ENCODE results near the gene BABAM2. TPM values are rescaled to one million over a fixed set of nuclear protein-coding genes. Genes with fewer than 3 reads are reported as not detected.
"Not testable (repeated sequence)": the region's sequence is repeated elsewhere in the genome, so short reads cannot be mapped to it uniquely, and the experiment has no call there.

Gene BABAM2
- polyA plus RNA-seq, 4 donors = 55.4 to 60.7 (median 57.1) TPM

DNA sequence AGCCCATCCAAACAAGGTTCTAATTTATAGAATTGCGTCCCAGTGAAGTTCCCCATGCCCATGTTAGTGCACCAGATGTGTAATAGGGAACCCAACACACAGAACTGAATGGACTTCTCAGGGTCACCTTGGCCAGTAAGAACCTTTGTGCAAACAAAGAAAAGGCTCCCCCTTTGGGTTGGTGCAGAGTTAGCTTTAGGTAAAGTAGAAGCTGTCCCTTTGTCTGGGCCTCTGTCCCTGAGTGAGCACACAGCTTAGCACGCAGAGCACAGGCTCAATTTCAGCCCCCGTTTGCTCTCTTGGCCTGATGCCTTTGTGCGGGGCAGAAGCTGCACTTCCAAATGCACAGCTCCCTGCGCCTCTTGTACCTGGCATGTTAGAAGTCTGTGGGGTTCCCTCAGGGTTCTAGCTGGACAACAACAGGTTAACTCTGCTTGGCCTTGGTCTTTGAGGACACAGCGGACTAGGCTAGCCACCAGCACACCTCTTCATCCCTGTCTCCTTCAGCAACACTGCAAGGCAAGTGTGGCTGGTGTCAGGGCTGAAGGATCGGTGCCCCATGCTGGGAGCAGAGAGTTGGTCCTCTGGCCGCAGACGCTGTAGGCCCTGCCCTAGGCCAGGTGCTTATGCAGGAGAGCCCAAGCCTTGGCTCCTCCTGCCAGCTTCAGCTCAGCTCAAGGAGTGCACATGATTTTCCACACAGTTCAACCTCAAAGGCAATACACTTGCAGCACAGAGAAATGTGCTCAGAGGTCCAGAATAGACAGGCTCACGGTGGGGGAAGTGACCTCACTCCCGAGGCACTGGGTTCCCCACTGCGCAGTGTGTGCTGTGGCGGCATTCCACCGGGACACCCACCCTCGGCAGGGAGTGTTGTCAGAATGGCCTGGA lies 428.8 kb downstream of the BABAM2 start:
- no peak for DNase-seq (ENCODE audit: low read depth in 4 of 4, low spot score in 3 of 4)

DNA sequence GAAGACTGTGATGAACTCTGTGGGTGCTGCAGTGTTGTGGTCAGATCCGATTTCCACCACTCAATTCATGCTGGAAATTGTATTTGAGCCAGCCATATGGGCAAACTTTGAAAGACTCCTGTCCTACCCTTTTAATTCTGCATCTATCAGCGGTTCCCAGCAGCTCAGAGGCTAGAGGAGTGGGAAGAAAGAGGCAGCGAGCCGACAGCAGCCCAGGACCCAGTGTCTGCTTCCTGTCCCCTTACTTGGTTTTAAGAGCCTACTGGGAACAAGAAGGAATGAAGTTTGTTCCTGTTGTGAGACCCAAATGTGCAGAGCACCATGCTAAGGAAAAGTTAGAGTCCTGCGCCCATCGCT lies 429.5 kb downstream of the BABAM2 start:
- DNase-seq (ENCODE audit: low read depth in 4 of 4, low spot score in 3 of 4) = no peak

DNA sequence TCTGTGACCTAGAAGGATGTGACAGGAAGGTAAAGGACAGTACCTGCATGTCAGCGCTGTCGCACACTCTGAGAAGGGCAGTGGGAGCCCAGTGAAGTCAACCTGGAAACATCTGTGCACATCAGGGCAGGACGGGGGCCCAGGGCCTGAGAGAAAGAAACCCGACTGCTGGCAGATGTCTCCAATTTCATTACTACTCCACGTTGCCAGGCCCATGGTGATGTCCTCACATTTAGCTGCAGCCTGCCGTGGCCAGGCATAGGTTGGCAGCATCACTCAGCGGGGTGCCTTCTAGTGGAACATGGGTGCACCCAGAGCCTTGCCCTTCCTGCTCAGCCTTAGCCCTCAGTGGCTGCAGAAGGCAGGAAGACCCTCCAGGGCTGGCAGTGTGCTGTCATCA lies 429.8 kb downstream of the BABAM2 start:
- DNase-seq (ENCODE audit: low read depth in 4 of 4, low spot score in 3 of 4) = no peak

DNA sequence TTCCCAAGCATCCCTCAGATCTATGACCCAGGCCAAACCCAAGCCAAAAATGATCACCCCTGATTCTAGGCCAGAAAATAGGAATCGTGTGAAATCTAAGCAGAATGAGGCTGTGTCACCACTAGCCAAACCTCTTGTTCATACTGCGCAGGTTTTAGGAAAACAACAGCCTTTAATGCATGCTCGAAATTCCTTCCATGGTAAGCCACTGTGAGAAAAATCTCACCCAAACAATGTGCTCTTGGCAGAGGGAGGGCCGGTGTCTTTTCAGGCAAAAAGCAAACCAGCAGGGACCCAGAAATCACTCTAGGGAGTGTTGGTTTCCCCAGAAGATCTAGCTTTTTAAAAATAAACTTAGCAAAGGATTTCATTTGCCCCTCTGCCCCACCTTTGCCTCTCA lies 430.9 kb downstream of the BABAM2 start:
- no peak for DNase-seq (ENCODE audit: low read depth in 4 of 4, low spot score in 3 of 4)

DNA sequence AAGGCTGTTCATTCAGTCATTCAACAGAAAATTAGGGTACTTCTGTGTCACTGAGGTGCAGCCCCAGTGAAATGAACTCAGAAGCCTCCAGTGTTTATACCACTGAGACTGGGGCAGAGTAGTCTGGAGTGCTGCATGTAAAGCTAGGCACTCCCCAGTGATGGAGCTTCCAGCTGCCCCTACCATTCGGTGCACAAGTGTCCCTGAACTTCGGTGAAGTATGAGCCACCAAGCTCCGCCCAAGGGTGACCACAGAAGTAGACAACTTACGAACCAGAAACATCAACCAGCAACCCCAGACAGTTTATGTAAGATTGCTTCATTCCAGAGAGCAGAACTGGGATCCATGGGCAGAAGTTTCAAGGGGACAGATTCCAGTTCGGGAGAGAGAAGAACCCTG lies 431.5 kb downstream of the BABAM2 start:
- no peak for DNase-seq (ENCODE audit: low read depth in 4 of 4, low spot score in 3 of 4)

DNA sequence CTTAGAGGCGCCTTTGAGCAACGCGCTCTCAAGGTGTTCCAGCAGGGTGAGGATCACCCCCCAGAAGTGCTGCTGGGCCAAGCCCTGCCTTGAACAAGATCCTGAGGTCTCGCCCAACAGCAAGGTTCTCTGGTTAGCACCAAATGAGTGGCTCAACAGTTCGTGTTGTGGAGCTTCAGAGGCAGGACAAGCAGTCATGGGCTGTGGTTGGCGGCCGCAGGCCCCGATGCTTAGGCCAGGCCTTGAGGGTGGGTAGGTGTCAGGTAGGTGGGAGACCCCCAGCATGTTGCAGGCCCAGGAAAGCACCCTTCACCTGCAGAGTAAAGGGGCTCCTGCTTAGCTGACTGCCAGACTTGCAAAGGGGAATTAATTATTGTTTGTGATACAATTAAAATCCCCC lies 431.9 kb downstream of the BABAM2 start:
- no peak for DNase-seq (ENCODE audit: low read depth in 4 of 4, low spot score in 3 of 4)

DNA sequence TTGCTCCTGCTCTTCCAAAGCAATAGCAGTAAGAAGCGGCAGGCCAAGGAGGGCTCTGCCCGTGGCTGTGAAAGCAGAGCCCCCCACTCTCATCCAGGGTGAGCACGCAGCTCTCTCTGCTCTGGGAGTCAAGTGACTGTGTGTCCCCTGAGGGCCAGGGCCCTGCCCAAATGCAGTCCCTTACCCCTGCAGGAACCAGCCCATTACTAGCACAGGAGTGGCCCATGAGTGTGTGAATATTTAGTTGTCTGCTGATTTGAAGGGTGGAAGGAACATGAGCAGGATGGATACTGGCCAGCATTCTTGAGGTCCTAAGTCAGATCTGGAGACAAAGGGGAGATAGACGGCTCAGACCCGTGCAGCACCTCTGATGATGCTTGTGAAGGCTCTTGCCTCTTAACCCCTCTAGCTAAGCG lies 432.5 kb downstream of the BABAM2 start:
- DNase-seq (ENCODE audit: low read depth in 4 of 4, low spot score in 3 of 4) = no peak

DNA sequence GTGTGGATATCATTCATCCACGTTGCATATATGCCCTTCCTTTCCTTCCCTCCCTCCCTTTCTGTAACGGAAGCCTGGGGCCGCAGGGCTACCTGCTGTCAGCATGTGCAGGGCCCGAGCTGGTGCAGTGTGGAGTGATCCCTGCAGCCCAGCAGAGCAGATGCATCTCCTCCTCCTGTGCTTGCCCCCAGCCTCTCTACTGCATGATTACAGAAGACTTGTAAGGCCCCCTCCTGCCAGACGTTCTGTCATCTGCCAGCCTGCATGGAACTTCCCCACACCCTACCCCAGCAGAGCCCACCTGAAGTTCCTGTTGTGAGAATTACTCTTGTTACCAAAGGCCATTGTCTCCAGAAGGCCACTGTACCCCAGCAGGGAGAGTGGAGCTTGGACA lies 434.6 kb downstream of the BABAM2 start:
- no peak for DNase-seq (ENCODE audit: low read depth in 4 of 4, low spot score in 3 of 4)

DNA sequence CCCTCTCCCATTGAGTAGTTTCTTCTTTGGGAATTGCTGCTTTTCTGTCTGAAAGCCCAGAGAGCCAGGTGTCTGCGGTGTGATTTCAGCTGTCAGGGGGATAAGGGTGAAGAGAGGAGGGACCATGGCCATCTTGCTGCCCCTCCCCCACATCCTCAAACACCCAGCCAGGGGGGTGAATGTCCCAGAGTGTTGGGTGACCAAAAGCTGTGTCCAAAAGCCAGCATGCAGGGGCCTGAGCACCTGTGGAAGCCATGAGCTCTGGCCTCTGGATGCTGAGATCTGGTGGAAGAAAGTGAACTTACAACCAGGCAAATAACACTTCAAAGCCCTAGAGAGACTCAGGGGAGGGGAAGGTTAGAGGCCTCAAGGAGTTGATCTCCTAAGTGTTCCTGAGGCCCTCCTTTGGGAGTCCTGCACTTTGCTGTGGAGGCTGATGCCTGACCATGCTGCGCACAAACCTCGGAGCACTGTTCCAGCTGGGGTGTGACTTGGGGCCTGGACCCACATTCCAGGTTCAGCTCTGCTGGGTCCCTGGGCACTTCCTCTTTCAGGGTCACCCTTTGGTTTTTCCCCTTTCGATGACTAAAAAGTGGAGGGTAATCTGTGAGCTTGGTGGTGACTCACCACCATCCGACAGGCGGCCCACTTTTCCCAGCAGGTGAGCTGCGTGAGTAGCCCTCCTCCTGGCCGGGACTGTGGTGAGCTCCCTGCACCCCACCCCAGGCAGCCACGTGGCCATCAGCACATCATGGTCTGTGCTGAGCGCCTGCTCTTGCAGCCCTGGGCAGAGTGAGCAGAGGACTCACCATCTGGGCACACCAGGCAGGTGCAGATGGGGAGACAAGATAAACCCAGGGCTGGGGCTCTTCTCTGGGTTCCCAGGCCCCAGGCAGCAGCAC lies 435.3 kb downstream of the BABAM2 start:
- DNase-seq (ENCODE audit: low read depth in 4 of 4, low spot score in 3 of 4) = no peak

DNA sequence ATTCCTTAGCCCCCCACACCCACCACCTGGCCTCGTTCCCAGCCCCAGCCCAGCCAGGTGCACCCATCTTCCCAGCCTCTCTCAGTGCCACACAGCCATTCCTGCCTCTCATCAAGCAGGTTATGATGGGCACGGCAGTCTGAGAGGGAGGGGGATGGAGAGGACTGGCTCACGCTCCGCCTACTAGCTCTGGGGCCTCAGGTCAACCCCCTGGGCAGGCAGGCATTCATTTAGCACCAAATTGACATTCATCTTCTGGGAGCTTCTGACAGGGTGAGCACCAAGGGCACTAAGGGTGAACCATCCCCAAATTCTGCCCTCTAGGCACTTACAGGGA lies 435.9 kb downstream of the BABAM2 start:
- DNase-seq (ENCODE audit: low read depth in 4 of 4, low spot score in 3 of 4) = no peak

DNA sequence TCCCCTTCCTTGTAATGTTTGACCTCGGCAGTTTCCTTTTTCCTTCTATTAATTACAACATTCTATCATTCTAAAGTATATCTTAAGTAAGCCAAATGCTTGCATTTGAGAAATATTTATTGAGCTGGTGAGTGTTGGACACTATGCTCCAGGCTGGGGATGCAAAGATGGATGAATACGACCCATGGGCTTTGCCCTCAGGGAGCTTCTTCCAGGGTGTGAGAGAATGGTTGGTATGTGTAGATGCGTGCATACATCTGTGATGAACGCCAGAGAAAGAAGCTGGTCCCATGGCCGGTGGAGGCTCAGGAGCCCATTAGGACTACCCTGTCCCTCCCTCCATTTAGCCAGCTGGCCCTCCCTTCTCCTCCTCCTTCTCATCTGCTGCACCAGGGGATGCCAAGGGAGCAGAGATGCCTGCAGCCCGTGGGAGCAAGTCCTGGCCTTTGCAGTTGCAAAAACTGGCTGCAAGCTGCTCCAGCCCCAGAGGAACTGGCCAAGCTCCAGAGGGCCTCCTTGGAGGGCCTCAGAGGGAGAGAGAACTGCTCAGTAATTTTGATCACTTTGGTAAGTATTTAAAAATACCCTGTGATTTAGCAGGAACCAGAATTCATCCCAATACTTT lies 436.5 kb downstream of the BABAM2 start:
- no peak for DNase-seq (ENCODE audit: low read depth in 4 of 4, low spot score in 3 of 4)

DNA sequence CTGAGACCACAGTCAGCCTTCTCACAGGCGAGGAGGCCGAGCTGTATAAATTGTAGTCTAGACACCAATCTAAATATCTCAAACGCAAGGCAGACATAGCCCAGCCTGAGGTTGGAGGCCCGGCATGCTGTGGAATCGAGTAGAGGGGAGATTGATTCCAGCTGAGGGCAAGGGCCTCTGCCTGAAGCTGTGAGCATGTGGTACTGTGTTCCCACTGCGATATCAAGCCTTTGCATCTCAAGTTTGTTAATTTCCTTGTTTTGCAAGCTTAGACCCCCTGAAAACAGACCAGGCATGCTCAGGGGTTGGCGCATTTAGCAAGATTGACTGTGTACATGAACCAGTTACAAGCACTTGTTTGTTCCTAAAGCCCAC lies 437.0 kb downstream of the BABAM2 start:
- DNase-seq (ENCODE audit: low read depth in 4 of 4, low spot score in 3 of 4) = no peak

DNA sequence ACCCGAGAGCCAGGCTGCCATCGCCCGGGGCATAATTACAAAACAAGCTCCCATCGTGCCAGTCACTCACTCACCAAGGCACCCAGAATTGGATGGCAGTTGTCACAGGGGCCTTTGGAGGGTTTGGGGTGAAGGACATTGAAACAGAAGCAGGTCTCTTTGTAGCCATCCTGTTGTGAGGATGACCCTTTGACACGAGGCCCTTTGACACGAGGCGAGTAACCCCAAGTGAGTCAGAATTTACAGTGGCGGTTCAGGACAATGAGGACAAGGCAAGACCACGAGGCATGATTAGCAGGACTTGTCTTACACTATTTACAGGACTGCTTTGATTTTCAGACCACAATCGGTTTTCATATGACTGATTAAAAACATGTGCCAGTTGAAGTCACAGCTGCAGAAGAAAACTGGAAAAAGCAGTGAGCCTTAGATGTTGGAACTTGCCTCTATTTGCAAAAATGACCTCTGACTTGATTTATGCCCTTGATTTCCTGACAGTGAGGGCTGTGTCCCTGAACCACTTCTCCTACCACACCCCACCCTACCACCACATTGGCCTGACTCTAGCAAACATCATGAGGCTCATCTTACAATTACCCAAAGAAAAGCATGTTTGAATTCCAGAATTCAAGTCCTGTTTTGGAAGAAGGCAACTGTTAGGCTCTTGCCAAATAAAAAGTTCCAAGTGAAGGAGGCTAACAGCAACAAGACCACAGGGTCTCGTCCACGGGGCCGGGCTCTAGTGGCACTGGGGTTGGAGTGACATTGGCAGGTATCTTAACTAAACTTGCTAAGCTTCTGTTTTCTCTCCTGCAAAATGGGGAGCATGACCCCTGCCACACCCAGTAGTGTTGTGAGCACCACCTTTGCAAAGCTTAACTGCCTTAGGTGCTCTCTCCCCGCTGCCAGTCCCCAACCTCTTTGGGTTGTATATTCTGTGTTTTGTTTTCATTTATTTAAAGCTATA lies 437.7 kb downstream of the BABAM2 start:
- DNase-seq (ENCODE audit: low read depth in 4 of 4, low spot score in 3 of 4) = no peak

DNA sequence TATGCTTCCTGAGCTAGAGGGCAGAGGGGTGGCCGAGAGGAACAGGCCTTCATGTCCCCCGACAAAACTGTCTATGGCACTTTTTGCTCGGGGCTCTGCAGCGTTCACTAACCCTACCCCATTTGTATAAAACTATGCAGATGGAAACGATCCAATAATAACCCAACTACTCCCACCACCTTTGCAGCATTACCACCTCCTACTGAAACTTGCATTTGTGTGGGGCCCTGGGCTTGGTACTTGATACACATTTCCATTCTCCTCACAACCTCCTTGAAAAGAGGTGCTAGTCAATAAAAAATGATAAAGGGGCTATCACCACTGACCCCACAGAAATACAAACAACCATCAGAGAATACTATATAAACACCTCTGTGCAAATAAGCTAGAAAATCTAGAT lies 438.7 kb downstream of the BABAM2 start:
- no peak for DNase-seq (ENCODE audit: low read depth in 4 of 4, low spot score in 3 of 4)

DNA sequence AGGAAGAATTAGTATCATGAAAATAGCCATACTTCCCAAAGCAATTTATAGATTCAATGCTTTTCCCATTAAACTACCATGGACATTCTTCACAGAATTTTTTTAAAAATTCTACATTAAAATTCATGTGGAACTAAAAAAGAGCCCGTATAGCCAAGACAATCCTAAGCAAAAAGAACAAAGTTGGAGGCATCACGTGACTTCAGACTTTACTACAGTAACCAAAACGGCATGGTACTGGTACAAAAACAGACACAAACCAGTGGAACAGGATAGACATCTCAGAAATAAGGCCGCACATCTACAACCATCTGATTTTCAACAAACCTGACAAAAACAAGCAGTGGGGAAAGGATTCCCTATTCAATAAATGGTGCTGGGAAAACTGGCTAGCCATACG lies 440.2 kb downstream of the BABAM2 start:
- not testable (repeated sequence) for DNase-seq (ENCODE audit: low read depth in 4 of 4, low spot score in 3 of 4)

DNA sequence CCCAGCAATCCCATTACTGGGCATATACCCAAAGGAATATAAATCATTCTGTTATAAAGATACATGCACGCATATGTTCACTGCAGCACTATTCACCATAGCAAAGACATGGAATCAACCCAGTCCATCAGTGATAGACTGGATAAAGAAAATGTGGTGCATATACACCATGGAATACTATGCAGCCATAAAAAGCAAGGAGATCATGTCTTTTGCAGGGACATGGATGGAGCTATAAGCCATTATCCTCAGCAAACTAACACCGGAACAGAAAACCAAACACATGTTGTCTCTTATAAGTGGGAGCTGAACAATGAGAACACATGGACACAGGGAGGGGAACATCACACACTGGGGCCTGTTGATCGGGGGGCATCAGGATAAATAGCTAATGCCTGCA lies 441.3 kb downstream of the BABAM2 start:
- not testable (repeated sequence) for DNase-seq (ENCODE audit: low read depth in 4 of 4, low spot score in 3 of 4)

DNA sequence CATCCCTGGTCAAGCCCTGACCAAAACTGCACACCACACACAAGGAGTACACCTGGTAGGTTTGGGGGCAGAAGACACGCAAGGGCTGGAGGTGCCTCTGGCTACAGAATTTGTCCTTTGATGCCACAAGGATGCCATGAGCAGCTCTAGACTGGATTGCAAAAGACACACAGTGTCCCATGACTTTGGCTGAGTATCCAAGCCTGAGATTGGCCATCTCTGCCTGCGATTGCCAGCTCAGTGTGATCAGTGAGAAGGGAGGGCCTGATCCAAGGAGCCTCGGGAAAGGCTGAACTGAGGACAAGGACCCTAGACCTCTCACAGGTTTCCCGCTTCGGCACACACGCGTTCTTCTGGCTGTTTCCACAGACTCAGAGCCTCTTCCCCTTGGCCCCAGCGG lies 442.2 kb downstream of the BABAM2 start:
- no peak for DNase-seq (ENCODE audit: low read depth in 4 of 4, low spot score in 3 of 4)

DNA sequence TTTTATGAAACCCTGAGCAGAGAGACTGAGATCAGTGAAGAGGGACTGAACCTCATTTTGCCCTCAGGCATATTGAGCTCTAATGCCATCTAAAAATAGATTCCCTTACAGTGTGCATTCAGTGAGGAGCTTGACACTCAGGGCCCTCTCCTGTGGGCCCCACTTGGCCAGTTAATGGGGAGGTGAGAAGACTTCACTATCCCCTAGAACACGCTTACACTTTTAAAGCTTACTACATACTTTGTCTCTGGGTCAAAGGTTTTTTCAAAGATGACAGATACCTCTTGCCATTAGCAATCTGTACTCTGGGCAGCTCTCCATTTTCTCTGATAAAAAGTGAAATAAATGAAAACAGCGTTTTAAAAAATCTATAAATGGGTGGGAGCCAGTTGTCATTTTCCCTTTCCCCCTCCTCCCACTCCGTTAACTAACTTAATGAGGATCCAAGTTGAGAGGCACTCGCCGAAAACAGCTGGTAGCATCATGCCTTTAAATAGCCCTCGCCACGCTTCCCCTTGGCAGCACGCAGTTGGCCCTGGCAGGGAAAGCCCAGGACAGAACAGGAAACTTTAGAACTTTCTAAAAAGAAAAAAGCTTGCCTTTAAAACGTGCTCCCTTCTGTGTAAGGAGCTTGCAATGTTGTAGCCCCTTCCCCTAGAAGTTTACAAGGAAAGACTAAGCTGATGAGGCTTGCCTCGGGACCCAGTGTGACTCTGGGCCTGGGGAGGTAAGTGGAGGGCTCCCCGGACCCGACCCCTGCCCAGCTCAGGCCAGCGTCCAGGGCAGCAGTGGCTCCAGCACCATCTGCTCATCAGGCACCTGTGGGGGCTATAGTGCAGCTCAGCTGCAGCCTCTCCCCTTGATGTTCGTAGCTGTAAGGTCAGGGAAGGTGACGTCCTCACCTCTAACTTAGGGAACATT lies 443.3 kb downstream of the BABAM2 start:
- no peak for DNase-seq (ENCODE audit: low read depth in 4 of 4, low spot score in 3 of 4)

DNA sequence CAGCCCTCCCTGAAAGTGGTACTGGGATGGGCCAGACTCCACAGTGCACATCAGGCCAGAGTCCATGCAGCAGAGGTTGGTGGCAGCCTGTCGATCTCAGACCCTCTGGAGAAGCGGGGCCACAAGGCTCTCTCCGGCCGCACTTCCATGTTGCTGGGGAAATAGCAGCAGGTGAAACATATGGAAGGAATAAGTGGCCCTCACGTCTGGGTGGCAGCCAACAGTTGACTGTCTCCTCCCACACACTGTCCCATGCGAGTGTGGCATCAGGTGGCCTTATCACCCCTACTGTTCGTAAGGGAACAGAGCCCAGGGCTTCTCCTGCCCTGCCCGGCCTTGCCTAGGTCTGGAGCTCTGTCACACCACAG lies 444.0 kb downstream of the BABAM2 start:
- no peak for DNase-seq (ENCODE audit: low read depth in 4 of 4, low spot score in 3 of 4)

Data from right renal pelvis (tissue), 4 donors.